HG02571 (cell line): Measurements from ENCODE around the gene ZNF677.
"Not testable (repeated sequence)": the region's sequence is repeated elsewhere in the genome, so short reads cannot be mapped to it uniquely, and the experiment has no call there.

Experiments
- ATAC-seq: cut with Tn5 transposase; IDR thresholded peaks from one replicate; pipeline ENCODE4 v1.9.1; 2021; ENCODE audit warnings: mild to moderate bottlenecking, moderate library complexity; ENCODE audit not compliant: unreplicated experiment

ZNF677 gene

GRCh38 chr19:53193535-53194222 is 61.0 kb downstream of the ZNF677 start:
- ATAC-seq = no peak

GRCh38 chr19:53192771-53193534 is 61.7 kb downstream of the ZNF677 start, which contains the start of gene ZNF665:
TSS of gene ZNF665 (minus strand) at chr19:53193358. CDS start at chr19:53182898, 10,460 bp downstream.
- no peak for ATAC-seq

- no peak for ATAC-seq
These were observed 64.4 kb downstream of the ZNF677 start for GRCh38 chr19:53190253-53190652.

GRCh38 chr19:53189691-53190198 is 64.9 kb downstream of the ZNF677 start:
- not testable (repeated sequence) for ATAC-seq
